ENCODE data around the gene KCTD21.

DNA sequence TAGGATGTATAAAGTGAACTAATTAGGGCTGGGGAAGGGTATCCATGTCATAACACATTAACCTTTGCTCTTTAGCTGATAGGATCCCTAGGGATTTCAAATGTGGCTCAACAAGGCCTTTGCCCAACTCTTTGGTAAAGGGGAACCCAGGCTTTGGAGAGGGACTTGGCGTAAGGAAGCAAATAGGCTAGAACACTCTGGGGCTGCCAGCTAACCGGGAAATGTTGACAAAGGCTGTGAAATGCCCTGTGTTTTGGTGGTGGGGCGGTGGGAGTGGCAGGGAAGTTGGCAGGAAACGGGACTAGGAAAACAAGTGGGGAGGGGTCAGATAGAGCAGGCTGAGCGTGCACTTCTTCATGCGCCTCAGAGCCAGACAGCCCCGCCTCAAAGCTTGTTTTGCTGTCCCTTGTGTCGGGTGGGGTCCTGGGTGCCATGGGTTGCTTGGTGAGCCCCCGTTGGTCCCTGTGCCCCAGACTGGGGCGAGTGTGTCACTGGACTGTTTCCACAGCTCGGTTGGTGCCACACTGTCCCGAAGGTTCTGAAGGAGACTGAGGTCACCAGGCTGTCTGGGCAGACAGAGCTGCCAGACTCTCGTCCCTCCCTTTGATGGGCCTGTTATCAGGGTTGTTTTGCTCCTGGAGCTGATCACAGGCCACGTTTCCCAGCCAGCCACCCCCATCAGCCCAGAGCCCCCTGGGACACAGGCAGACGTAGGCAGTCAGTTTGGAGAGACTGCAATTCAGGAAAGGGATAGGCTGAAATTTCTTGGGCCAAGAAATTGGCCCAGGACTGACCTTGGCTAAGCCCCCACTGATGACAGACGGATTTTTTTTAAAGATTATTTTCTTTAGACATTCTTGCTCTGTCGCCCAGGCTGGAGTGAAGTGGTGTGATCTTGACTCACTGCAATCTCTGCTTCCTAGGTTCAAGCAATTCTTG, 19.6 kb downstream of the KCTD21 start:
- TF ChIP-seq, protein P1, sequence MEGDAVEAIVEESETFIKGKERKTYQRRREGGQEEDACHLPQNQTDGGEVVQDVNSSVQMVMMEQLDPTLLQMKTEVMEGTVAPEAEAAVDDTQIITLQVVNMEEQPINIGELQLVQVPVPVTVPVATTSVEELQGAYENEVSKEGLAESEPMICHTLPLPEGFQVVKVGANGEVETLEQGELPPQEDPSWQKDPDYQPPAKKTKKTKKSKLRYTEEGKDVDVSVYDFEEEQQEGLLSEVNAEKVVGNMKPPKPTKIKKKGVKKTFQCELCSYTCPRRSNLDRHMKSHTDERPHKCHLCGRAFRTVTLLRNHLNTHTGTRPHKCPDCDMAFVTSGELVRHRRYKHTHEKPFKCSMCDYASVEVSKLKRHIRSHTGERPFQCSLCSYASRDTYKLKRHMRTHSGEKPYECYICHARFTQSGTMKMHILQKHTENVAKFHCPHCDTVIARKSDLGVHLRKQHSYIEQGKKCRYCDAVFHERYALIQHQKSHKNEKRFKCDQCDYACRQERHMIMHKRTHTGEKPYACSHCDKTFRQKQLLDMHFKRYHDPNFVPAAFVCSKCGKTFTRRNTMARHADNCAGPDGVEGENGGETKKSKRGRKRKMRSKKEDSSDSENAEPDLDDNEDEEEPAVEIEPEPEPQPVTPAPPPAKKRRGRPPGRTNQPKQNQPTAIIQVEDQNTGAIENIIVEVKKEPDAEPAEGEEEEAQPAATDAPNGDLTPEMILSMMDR (IDR thresholded peaks at IDR 0.05): no peak
- no peak for TF ChIP-seq POLR2AphosphoS5 (IDR thresholded peaks at IDR 0.05; ENCODE audit: low read depth, low read length)
- TF ChIP-seq SIN3A (IDR thresholded peaks at IDR 0.05; ENCODE audit: borderline replicate concordance, insufficient read depth, low read depth, low read length): no peak
- TF ChIP-seq, protein P2, sequence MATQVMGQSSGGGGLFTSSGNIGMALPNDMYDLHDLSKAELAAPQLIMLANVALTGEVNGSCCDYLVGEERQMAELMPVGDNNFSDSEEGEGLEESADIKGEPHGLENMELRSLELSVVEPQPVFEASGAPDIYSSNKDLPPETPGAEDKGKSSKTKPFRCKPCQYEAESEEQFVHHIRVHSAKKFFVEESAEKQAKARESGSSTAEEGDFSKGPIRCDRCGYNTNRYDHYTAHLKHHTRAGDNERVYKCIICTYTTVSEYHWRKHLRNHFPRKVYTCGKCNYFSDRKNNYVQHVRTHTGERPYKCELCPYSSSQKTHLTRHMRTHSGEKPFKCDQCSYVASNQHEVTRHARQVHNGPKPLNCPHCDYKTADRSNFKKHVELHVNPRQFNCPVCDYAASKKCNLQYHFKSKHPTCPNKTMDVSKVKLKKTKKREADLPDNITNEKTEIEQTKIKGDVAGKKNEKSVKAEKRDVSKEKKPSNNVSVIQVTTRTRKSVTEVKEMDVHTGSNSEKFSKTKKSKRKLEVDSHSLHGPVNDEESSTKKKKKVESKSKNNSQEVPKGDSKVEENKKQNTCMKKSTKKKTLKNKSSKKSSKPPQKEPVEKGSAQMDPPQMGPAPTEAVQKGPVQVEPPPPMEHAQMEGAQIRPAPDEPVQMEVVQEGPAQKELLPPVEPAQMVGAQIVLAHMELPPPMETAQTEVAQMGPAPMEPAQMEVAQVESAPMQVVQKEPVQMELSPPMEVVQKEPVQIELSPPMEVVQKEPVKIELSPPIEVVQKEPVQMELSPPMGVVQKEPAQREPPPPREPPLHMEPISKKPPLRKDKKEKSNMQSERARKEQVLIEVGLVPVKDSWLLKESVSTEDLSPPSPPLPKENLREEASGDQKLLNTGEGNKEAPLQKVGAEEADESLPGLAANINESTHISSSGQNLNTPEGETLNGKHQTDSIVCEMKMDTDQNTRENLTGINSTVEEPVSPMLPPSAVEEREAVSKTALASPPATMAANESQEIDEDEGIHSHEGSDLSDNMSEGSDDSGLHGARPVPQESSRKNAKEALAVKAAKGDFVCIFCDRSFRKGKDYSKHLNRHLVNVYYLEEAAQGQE (IDR thresholded peaks at IDR 0.05; ENCODE audit: insufficient read depth in 1 of 2, low read depth in 2 of 2, low read length in 1 of 2): no peak

Data from Panc1 (cell line).